SK-N-SH treated with all-trans-retinoic acid at 6 μM for 48 hours (cell line): ENCODE data around the gene EPS8L3.
A peak's percentile ranks its signal among the peaks of the same experiment; 100 is the strongest.

Source experiments
- ATAC-seq: fragments of 200-7000 bp; cut with Tn5 transposase; 3 replicates; pipeline ENCODE4 v1.9.1; 2020; ENCODE audit warnings: mild to moderate bottlenecking, moderate library complexity
- BACH2 ChIP-seq: fragments of 250-450 bp; sonication (Bioruptor Pico); IDR thresholded peaks from 2 replicates; pipeline ENCODE4 v1.9.0; 2021; ENCODE audit warnings: mild to moderate bottlenecking, borderline replicate concordance
- CSDC2 ChIP-seq: fragments of 250-450 bp; sonication (Bioruptor Pico); IDR thresholded peaks from 2 replicates; pipeline ENCODE4 v1.5.0; 2020; ENCODE audit warnings: mild to moderate bottlenecking, moderate library complexity
- CSRNP3 ChIP-seq: fragments of 250-450 bp; sonication (Bioruptor Pico); IDR thresholded peaks from 2 replicates; pipeline ENCODE4 v1.5.1; 2021; ENCODE audit warnings: mild to moderate bottlenecking, moderate library complexity
- ESRRG ChIP-seq: fragments of 250-450 bp; sonication (Bioruptor Pico); IDR thresholded peaks from 2 replicates; pipeline ENCODE4 v1.6.1; 2021; ENCODE audit warnings: mild to moderate bottlenecking
- ISL1 ChIP-seq: fragments of 250-450 bp; sonication (Bioruptor Pico); IDR thresholded peaks from 2 replicates; pipeline ENCODE4 v2.1.2; 2022; ENCODE audit warnings: mild to moderate bottlenecking, moderate library complexity
- OSR1 ChIP-seq: fragments of 250-450 bp; sonication (Bioruptor Pico); IDR thresholded peaks from 2 replicates; pipeline ENCODE4 v1.8.0; 2022; ENCODE audit warnings: moderate library complexity, mild to moderate bottlenecking, inconsistent platforms
- PATZ1 ChIP-seq: fragments of 250-450 bp; sonication (Bioruptor Pico); IDR thresholded peaks from 2 replicates; pipeline ENCODE4 v1.8.0; 2020; ENCODE audit warnings: mild to moderate bottlenecking, moderate library complexity, borderline replicate concordance
- POU6F1 ChIP-seq: fragments of 250-450 bp; sonication (Bioruptor Pico); IDR thresholded peaks from 2 replicates; pipeline ENCODE4 v1.8.0; 2021; ENCODE audit warnings: low read depth, mild to moderate bottlenecking, moderate library complexity, borderline replicate concordance
- PPARA ChIP-seq: fragments of 250-450 bp; sonication (Bioruptor Pico); IDR thresholded peaks from 2 replicates; pipeline ENCODE4 v1.5.0; 2020; ENCODE audit warnings: mild to moderate bottlenecking, borderline replicate concordance
- RARB ChIP-seq: fragments of 250-450 bp; sonication (Bioruptor Pico); IDR thresholded peaks from 2 replicates; pipeline ENCODE4 v1.8.0; 2021; ENCODE audit warnings: mild to moderate bottlenecking, moderate library complexity
- SNAI2 ChIP-seq: fragments of 250-450 bp; sonication (Bioruptor Pico); IDR thresholded peaks from 2 replicates; pipeline ENCODE4 v1.5.0; 2020; ENCODE audit warnings: mild to moderate bottlenecking, moderate library complexity
- TOX ChIP-seq: fragments of 250-450 bp; sonication (Bioruptor Pico); IDR thresholded peaks from 2 replicates; pipeline ENCODE4 v1.8.0; 2021; ENCODE audit warnings: mild to moderate bottlenecking, moderate library complexity, borderline replicate concordance
- TSHZ2 ChIP-seq: fragments of 250-450 bp; sonication (Bioruptor Pico); IDR thresholded peaks from 2 replicates; pipeline ENCODE4 v1.5.0; 2020; ENCODE audit warnings: mild to moderate bottlenecking, moderate library complexity
- ZFP3 ChIP-seq: fragments of 250-450 bp; sonication (Bioruptor Pico); IDR thresholded peaks from 2 replicates; pipeline ENCODE4 v1.5.0; 2020; ENCODE audit warnings: mild to moderate bottlenecking, moderate library complexity
- ZFP30 ChIP-seq: fragments of 450-650 bp; formaldehyde crosslinking; IDR thresholded peaks from 2 replicates; pipeline ENCODE4 v1.5.0; 2022; ENCODE audit warnings: mild to moderate bottlenecking, moderate library complexity
- ZNF565 ChIP-seq: fragments of 450-650 bp; formaldehyde crosslinking; conservative IDR thresholded peaks from 2 replicates; pipeline ENCODE4 v1.5.0; 2020; ENCODE audit warnings: low read depth, mild to moderate bottlenecking, moderate library complexity
- ZNF70 ChIP-seq: fragments of 450-650 bp; formaldehyde crosslinking; IDR thresholded peaks from 2 replicates; pipeline ENCODE4 v1.5.0; 2020; ENCODE audit warnings: mild to moderate bottlenecking, moderate library complexity
- ZNF8 ChIP-seq: fragments of 450-650 bp; formaldehyde crosslinking; IDR thresholded peaks from 2 replicates; pipeline ENCODE4 v1.5.0; 2020; ENCODE audit warnings: mild to moderate bottlenecking, moderate library complexity

EPS8L3 gene

GRCh38 chr1:109725510-109725909 lies 38.2 kb downstream of the EPS8L3 start:
- no peak for ATAC-seq
- TF ChIP-seq OSR1 (CRISPR knock-in tag) (no peak), BACH2 (CRISPR knock-in tag) (no peak), RARB (CRISPR knock-in tag) (no peak), PPARA (CRISPR knock-in tag) (no peak), CSRNP3 (no peak), ZNF8 (no peak), CSDC2 (CRISPR knock-in tag) (no peak)

- ATAC-seq = no peak
- TF ChIP-seq TSHZ2 (CRISPR knock-in tag) (no peak), ZFP3 (CRISPR knock-in tag) (no peak), POU6F1 (CRISPR knock-in tag) (no peak), PATZ1 (CRISPR knock-in tag) (no peak), ESRRG (CRISPR knock-in tag) (no peak), RARB (CRISPR knock-in tag) (no peak), TOX (CRISPR knock-in tag) (no peak), BACH2 (CRISPR knock-in tag) (no peak), ISL1 (CRISPR knock-in tag) (no peak), SNAI2 (CRISPR knock-in tag) (no peak), PPARA (CRISPR knock-in tag) (no peak)
Measured at GRCh38 chr1:109724933-109725332, 38.8 kb downstream of the EPS8L3 start.

- no peak for TF ChIP-seq TSHZ2 (CRISPR knock-in tag)
- TF ChIP-seq ZFP30 = no peak
- no peak for TF ChIP-seq ZNF70 (CRISPR knock-in tag)
- TF ChIP-seq ISL1 (CRISPR knock-in tag) = no peak
- TF ChIP-seq POU6F1 (CRISPR knock-in tag) = no peak
- no peak for TF ChIP-seq ESRRG (CRISPR knock-in tag)
- no peak for TF ChIP-seq ZNF565 (CRISPR knock-in tag)
- no peak for TF ChIP-seq BACH2 (CRISPR knock-in tag)
- no peak for TF ChIP-seq OSR1 (CRISPR knock-in tag)
- no peak for TF ChIP-seq PPARA (CRISPR knock-in tag)
- TF ChIP-seq ZNF8 = no peak
- no peak for TF ChIP-seq SNAI2 (CRISPR knock-in tag)
- ATAC-seq = peak; percentile 53; the same call in 2 of the 3 replicates
Measured at GRCh38 chr1:109722908-109723691, 40.6 kb downstream of the EPS8L3 start.
